NOMO-1 (cell line): ENCODE data around the gene MAN1C1.
"Not testable (repeated sequence)": the region's sequence is repeated elsewhere in the genome, so short reads cannot be mapped to it uniquely, and the experiment has no call there.

Source experiments
- DNase-seq, 2 experiments: peaks; one replicate each; lab custom pipeline; 2025; ENCODE audit not compliant: unreplicated experiment in 2 of 2; lab: John Stamatoyannopoulos, UW

The MAN1C1 gene

GRCh38 chr1:25631750-25632485 is 15.3 kb downstream of the MAN1C1 start:
- no peak for DNase-seq

- DNase-seq, result no peak
These were observed 17.5 kb downstream of the MAN1C1 start for GRCh38 chr1:25634066-25634465.

- DNase-seq, result no peak
These were observed 18.3 kb downstream of the MAN1C1 start for GRCh38 chr1:25634896-25635295.

DNA sequence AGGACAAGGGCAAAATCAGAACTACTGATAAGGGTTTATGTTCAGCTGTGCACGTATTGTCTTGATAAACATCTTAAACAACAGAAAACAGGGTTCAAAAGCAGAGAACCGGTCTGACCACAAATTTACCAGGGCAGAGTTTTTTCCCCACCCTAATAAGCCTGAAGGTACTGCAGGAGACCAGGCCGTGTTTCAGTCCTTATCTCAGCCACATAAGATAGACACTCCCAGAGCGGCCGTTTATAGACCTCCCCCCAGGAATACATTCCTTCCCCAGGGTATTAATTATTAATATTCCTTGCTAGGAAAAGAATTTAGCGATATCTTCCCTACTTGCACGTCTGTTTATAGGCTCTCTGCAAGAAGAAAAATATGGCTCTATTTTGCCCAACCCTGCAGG is 19.6 kb downstream of the MAN1C1 start:
- DNase-seq, result not testable (repeated sequence)

DNA sequence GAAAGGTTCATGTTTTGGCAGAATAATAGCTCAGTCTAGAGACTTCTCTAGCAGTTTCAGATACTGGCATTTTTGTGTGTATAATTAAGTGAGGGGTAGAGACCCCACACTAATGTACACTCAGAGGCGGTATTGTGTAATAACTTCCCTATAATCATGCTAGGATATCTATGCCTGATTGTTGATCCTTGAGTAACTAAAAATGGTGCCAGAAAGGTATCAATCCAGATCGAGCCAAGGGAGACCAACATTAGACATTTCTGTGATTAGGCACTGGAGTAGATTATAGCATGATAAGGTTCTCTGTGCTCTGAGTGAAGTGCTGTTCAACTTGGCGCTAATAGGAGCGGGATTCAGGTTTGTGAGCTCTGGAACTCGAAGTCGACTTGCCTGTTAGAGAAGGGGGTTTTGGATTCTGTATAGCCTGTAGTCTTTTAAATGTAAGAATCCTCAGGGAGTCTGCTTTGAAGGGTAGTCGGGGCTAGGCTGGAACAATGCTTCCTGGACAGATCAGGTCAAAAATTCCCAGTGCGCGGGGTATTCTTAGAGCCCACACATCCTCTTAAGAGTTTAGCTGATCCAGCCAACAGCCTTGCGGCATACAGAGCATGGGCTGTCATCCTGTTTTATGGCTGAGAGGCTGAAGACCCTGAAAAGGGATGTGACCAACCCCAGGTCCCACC is 24.2 kb downstream of the MAN1C1 start:
- no peak for DNase-seq

GRCh38 chr1:25641329-25641725 is 24.7 kb downstream of the MAN1C1 start:
- no peak for DNase-seq

- peak in 1 of 2 experiments; percentile 25 for DNase-seq
These were observed 25.5 kb downstream of the MAN1C1 start for GRCh38 chr1:25641931-25642573.

DNA sequence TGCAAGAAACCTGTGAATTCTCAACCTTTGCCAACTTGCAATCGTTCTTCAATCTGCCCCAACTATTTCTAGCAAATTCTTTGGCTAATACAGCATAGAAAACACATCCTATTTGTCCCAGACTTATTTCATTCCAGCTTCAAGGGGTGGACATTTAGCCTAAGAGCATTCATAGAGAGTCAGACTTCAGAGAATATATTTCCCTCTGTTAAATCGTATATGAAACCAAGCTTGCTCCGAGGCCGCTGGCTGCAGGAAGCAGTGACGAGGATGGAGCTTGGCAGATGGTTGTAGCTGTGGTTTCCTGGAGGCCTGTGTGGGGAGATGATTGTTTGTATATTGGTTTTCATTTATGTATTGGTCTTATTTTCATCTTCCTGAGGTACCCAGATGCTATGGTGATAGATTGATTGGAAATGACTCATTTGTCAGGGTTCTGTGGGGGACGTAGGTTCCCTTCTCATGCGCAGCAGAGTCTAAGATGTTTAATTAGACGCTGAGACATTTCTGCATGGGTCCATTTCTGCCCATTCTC is 26.1 kb downstream of the MAN1C1 start:
- peak; percentile 77 to 81 for DNase-seq

DNA sequence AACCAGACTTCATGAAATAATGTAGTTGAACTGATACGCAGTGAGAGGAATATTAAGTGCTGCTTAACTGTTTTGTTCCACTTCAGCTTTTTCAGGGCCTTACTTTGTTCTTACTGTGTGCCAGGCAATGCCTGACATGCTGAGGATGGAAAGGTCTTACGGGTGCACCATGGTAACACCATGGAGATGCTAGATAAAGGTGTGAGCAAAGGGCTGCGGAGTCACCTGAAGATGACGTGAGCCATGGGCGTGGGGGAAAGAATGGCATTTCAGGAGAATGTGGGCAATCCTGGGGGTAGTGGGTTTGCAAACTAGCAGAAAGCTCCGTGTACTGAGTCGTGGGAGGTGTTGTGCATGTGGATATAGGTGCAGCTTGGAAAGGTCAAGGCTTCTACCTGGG is 27.3 kb downstream of the MAN1C1 start:
- no peak for DNase-seq

DNA sequence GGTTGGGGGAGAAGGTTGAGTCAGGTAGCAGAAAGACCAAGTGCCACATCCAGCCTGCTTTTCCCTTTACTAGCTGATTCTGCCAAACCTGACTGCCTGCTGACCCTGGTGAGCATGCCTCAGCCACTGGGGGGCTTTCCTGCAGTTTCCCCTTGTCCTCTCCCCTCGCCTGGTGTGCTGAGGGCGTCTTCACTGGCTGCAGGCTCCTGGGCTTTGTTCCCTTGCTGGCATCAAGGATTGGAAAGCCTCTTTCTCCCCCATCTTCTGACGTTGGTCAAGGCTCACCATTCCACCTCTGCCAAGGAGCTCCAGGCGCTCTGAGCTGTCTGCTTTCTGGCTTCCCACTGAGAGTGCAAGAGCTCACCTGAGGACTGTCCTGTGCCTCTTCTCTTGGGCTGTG is 28.4 kb downstream of the MAN1C1 start:
- no peak for DNase-seq

DNA sequence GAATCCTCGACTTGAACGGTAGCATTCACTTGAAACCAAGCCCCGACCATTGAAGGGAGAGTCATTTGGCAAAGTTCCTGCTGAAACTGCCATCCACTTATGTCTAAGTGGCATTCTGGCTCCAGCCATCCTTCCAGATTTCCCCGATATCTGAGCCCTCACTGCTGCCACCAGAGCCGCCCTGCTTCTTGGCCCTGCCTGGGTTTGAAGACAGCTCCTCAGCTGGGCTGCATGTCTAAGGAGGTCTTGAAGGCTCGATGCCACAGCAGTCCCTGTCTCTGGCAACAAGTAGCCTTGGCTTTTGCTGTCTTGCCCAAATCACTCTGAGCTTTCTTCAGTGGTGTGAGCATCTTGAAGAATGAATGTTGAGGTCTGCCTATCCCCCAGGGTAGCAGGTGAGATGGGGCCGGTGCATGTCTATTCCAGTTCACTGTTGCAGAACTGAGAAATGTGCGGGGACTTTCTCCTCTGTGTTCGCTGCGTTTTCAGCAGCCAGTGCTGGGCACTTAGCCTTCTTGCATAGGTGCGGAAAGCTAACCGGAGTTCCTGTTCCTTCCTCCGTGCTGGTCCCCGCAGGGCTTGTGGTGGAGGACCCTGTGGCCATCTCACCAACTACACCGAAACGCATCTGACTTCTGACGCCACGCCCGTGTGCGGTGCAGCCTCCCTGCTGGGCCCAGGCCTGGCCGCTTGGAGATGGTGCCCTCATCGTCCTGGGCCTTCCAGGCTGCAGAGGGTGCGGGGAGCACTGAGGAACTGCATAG is 29.2 kb downstream of the MAN1C1 start:
- no peak for DNase-seq

DNA sequence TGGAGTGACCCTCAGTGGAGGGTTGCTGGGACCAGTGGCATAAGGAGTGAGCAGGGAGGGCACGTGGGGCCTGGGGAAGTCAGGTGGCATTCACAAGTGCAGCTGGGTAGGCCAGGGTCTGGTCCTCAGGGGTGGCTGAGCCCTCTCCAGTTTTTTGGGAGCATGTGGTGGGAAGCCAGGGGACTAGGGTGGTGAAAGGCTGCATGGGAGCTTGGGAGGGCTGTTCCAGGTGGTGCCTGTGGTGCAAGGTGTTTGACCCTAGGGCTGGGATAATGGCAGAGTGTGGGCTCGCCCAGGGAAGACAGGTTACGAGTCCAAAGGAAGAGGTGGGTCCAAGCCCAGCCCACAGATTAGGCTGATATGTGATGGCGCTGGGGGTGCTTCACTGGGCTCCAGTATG is 30.5 kb downstream of the MAN1C1 start:
- DNase-seq, result no peak

GRCh38 chr1:25647863-25648262 is 31.3 kb downstream of the MAN1C1 start:
- DNase-seq, result no peak

- DNase-seq, result no peak
These were observed 32.3 kb downstream of the MAN1C1 start for GRCh38 chr1:25648681-25649440.

- DNase-seq, result no peak
These were observed 33.1 kb downstream of the MAN1C1 start for GRCh38 chr1:25649505-25650288.

DNA sequence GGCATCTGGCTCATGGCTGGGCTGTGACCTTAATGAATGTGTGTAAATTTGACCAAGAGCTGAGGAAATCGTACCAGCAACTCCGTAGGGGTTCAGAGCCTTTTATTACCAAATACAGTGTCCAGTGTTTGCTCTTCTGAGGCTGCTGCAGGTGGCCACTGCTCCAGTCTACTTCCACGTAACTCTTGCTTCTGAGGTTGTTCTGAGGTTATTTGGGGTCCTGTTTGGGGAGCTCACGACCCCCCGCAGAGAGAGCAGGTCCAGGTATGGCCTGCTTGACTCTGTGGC is 33.6 kb downstream of the MAN1C1 start:
- no peak for DNase-seq

GRCh38 chr1:25651036-25651640 is 34.5 kb downstream of the MAN1C1 start:
- DNase-seq, result no peak

DNA sequence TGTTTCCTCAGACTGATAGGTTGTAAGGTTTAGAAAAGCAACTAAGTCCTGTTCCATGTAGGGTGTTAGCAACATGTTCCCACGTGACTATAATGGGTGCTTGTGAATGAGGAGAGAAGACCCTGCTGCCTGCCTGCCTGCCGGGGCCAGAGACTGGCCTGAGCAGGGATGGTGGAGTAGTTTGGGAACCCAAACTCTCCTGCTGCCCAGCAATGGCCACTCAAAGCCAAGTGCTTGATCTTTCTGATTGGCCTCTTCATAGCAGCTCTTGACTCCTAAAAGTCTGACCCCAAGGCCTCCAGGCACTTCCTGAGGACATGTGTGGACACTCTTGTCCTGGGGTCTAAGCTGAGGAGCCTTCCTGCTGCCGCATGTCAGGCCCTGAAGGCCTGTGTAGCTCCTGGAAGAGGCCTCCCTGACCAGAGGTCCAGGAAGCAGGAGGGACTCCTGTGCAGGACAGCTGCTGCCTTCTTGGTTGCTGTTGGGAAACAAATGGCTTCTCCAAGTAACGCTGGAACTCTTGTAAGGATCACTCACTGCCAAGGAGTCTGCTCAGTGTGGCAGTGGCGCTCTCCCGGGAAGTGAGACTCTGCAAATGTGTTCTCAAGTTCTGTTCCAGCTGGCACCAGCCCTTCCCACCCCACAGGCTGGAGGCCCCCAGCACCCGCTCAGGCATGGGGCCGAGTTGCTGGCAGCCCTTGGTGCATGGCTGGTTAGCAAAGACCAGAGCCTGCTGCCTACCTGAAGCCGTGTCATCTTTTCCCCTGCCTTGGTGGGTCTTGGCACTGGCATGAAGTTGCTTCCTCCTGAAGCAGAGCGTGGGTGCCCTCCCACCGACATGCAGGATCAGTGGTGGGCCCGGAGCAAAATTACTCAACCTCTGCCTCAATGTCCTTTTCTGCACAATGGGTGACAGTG is 35.5 kb downstream of the MAN1C1 start:
- no peak for DNase-seq
